ENCODE results near the gene SF3B5.
"Not testable (repeated sequence)": the region's sequence is repeated elsewhere in the genome, so short reads cannot be mapped to it uniquely, and the experiment has no call there.

Gene SF3B5

DNA sequence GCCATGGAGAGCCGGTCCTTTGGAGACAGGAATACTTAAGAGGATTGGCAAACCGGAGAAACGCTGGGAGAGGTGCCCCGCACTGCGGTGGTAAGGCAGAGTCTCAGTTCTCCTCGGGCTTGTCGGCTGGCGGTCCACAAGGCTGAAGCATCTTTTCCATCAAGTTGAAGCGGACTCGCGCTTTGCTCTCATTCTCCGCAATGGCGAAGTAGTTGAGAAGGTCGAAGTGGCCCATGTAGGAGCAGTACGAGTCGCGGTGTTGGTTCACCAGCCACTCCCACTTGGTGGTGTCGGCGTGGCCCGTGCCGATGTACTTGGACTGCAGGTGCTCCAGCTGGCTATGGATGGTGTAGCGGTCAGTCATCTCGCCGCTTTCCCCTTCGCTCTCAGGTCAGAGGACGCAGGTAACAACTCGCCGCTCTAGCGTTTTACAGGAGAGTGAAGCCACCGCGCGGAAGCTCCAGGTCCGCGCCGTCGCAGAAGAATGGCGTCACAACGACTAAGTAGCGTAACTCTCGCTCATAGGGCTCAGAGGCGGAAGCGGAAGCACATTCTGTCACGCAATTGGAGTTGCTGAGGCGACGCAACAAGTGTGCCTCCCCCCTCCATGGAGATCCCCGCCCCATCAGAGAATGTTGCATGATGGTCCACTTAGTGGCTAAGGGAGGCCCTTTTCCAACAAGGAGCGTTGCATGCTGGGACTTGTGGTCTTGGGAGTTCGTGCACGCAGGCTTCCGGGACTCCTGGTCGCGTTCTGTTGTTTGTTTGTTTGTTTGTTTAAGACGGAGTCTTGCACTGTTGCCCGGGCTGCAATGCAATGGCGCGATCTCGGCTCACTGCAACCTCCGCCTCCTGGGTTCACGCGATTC is at the start of gene SF3B5:
TSS of gene SF3B5 (minus strand) at position 440 of the 869 bp plus-strand sequence. CDS start at position 364, 76 bp downstream.
- Mint-ChIP-seq H3K9me3 (no peaks in the 10 kb centered on the region), H3K36me3 (ENCODE audit: low read depth) (peaks cover 5% of the 10 kb centered on the region), H3K27ac (peak within 1 kb of the TSS; percentile 96), H3K4me1 (ENCODE audit: low read depth) (peaks cover 23% of the 10 kb centered on the region), H3K27me3 (ENCODE audit: low read depth) (peaks cover 4% of the 10 kb centered on the region), H3K4me3 (peak within 1 kb of the TSS; percentile 93)

DNA sequence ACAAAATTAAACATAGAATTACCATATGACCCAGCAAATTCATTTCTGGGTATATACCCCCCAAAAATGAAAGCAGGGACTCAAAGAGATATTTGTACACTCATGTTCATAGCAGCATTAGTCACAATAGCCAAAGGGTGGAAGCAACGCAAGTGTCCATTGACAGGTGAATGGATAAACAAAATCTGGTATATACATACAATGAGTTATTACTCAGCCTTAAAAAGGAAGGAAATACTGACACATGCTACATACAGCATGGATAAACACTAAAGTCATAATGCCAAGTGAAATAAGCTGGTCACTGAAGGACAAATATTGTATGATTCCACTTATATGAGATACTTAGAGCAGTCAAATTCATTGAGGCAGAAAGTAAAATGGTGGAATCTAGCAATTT is 49.6 kb upstream of the SF3B5 start:
- no peaks in the 10 kb centered on the region for H3K27me3 Mint-ChIP-seq (ENCODE audit: low read depth)
- peaks cover 18% of the 10 kb centered on the region for H3K4me1 Mint-ChIP-seq (ENCODE audit: low read depth)
- H3K36me3 Mint-ChIP-seq (ENCODE audit: low read depth), result peaks cover 2% of the 10 kb centered on the region
- no peaks in the 10 kb centered on the region for H3K9me3 Mint-ChIP-seq
- no peak overlapping the region for H3K27ac Mint-ChIP-seq
- H3K4me3 Mint-ChIP-seq, result no peak overlapping the region

DNA sequence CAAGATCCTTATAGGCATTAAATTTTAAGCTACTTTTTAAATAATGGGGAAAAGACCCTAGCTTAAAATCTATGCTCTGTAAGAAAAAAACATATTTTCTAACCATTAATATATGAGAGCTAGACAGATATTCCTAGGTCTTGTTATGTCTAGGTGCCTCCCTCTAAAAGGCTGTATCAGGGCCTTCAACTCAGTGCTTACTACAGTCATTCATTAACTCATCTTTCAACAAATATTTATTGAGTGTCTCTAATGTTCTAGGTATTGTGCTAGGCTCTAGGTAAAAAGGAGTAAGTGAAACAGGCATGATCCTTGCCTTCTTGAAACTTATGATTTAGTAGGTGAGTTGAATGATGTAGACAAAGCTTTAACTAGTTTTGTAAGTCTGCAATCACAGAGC is 48.5 kb upstream of the SF3B5 start:
- H3K36me3 Mint-ChIP-seq (ENCODE audit: low read depth), result peaks cover 2% of the 10 kb centered on the region
- no peak overlapping the region for H3K27ac Mint-ChIP-seq
- H3K4me1 Mint-ChIP-seq (ENCODE audit: low read depth), result peaks cover 15% of the 10 kb centered on the region
- H3K4me3 Mint-ChIP-seq, result no peak overlapping the region
- no peaks in the 10 kb centered on the region for H3K27me3 Mint-ChIP-seq (ENCODE audit: low read depth)
- no peaks in the 10 kb centered on the region for H3K9me3 Mint-ChIP-seq

DNA sequence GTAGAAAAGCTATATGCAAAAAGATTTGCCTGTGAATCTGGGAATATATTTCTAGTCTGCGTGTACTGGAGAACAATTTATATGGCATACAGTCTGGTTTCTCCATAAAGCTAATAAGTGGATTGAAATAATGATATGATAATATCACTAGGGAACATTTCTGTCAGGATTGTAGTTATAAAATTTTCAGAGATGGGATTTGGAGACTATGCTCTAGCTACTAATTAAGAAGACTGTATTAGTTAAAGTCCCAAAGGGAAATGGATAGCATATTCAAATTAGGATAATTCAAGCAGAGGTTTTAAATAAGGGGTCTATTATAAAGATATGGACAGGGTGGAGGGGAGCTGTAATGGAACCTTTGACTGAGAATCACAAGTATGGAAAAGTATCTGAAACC is 47.7 kb upstream of the SF3B5 start:
- H3K27ac Mint-ChIP-seq, result no peak overlapping the region
- no peaks in the 10 kb centered on the region for H3K27me3 Mint-ChIP-seq (ENCODE audit: low read depth)
- peaks cover 2% of the 10 kb centered on the region for H3K36me3 Mint-ChIP-seq (ENCODE audit: low read depth)
- H3K4me1 Mint-ChIP-seq (ENCODE audit: low read depth), result peaks cover 12% of the 10 kb centered on the region
- H3K4me3 Mint-ChIP-seq, result no peak overlapping the region
- no peaks in the 10 kb centered on the region for H3K9me3 Mint-ChIP-seq

DNA sequence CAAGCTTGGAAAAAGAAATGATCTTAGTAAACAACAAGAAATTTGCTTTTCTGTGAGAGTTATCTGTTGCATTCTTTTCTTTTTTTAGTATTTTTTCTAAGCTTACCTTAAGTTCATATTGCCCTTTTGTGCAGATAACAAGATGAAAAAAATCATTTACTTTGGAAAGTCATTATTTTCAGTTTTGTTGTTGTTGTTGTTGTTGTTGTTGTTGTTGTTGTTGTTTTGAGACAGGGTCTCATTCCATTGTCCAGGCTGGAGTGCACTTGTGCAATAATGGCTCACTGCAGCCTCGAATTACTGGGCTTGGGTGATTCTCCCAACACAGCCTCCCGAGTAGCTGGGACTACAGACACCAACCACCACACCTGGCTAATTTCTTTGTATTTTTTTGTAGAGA is 46.1 kb upstream of the SF3B5 start:
- Mint-ChIP-seq H3K9me3 (no peaks in the 10 kb centered on the region), H3K36me3 (ENCODE audit: low read depth) (peaks cover 2% of the 10 kb centered on the region), H3K4me1 (ENCODE audit: low read depth) (peaks cover 4% of the 10 kb centered on the region), H3K27me3 (ENCODE audit: low read depth) (no peaks in the 10 kb centered on the region), H3K4me3 (no peak overlapping the region), H3K27ac (no peak overlapping the region)

DNA sequence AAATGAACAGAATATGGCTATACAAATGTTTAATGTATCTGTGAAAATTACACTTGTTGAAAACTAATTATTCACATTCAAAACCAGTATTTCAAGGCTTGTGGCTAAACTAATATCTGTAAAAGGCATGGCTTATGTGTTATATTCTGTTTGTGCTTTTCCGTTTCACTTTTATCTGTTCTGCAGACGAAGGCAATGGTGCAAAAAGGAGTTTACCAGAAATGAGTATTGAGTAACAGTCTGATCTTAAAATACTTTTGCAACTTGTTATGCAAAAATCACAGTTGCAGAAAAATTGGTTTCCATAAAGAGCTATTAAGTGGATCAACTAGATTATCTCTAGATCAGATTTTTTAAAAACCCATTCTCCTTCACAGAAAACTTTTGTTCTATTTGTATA is 45.5 kb upstream of the SF3B5 start:
- Mint-ChIP-seq H3K27ac (no peak overlapping the region), H3K4me3 (no peak overlapping the region), H3K36me3 (ENCODE audit: low read depth) (peaks cover 2% of the 10 kb centered on the region), H3K27me3 (ENCODE audit: low read depth) (peaks cover 4% of the 10 kb centered on the region), H3K4me1 (ENCODE audit: low read depth) (peaks cover 4% of the 10 kb centered on the region), H3K9me3 (no peaks in the 10 kb centered on the region)

DNA sequence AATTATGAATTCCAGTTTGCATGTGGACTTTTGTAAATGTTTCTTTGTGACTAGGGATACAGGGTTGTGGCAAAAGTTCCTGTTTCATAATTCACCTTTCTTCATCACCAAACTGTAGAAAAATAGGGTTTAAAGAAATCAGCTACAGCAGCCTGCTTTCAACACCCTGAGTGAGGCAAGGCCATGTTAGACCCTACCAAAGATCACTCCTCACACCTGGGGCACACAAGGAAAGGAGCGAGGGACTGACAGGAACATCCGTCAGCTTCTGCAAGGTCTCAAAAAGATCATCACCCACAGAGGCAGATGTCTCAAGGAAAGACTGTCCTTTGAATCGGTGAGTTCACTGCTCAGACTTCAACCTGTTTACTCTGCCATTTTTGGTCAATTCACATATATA is 44.4 kb upstream of the SF3B5 start:
- H3K27ac Mint-ChIP-seq, result no peak overlapping the region
- no peaks in the 10 kb centered on the region for H3K9me3 Mint-ChIP-seq
- no peak overlapping the region for H3K4me3 Mint-ChIP-seq
- peaks cover 2% of the 10 kb centered on the region for H3K4me1 Mint-ChIP-seq (ENCODE audit: low read depth)
- H3K27me3 Mint-ChIP-seq (ENCODE audit: low read depth), result peaks cover 4% of the 10 kb centered on the region
- H3K36me3 Mint-ChIP-seq (ENCODE audit: low read depth), result peaks cover 2% of the 10 kb centered on the region

DNA sequence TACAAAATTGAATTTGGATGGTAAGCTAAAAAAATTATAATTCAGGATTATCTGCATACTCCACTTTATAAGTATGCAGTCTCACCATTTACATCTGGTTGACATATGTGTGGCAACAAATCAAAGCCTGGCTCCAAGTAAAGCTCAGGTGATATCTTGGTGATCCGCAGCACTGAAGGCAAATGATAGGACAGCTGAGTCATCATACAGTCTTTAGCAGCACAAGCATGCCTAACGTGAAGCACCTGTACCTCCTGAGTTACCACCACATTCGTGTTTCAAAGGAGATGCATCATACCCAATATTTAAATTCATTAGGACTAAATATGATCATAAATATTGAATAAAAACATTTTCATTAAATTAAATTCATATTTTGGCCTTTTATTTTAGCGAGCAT is 43.2 kb upstream of the SF3B5 start:
- no peak overlapping the region for H3K27ac Mint-ChIP-seq

DNA sequence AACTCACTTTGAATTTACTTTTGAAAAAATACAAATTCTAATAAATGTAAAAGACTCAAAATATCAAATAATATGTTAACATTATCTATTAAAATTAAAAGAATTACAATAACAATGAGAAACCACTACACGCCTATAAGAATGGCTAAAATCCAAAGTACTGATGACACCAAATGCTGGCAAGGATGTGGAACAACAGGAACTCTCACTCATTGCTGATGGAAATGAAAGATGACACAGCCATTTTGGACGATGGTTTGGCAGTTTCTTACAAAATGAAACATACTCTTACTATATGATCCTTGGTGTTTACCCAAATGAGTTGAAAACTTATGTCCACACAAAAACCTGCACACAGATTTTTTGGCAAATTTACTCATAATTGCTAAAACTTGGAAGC is 39.4 kb upstream of the SF3B5 start:
- Mint-ChIP-seq H3K27me3 (ENCODE audit: low read depth) (peaks cover 7% of the 10 kb centered on the region), H3K4me3 (no peak overlapping the region)

More for the DNA sequence above, 43.2 kb upstream of the SF3B5 start:
- H3K9me3 Mint-ChIP-seq, result no peaks in the 10 kb centered on the region
- H3K4me3 Mint-ChIP-seq, result no peak overlapping the region
- peaks cover 7% of the 10 kb centered on the region for H3K27me3 Mint-ChIP-seq (ENCODE audit: low read depth)
- H3K36me3 Mint-ChIP-seq (ENCODE audit: low read depth), result peaks cover 2% of the 10 kb centered on the region
- H3K4me1 Mint-ChIP-seq (ENCODE audit: low read depth), result peaks cover 2% of the 10 kb centered on the region

DNA sequence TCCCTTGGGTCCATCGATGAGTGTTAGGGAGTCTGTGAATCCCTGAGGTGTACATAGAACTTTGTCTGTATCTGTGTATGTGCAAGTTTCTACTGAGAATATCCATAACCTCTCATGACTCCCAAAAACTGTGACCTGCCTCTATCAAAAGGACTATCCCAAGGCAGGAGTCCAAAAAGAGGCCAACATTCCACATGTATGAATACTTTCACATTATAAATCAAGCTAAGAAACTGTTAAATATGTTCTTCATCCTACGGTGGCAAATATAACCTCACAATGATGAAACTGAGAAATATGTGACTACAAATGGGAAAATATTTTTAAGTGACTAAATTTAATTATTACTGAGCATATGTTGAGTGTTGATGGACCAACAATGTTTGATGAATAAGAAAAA is 38.8 kb upstream of the SF3B5 start:
- no peaks in the 10 kb centered on the region for H3K36me3 Mint-ChIP-seq (ENCODE audit: low read depth)
- H3K4me1 Mint-ChIP-seq (ENCODE audit: low read depth), result peaks cover 8% of the 10 kb centered on the region
- no peak overlapping the region for H3K27ac Mint-ChIP-seq
- no peaks in the 10 kb centered on the region for H3K9me3 Mint-ChIP-seq
- peaks cover 7% of the 10 kb centered on the region for H3K27me3 Mint-ChIP-seq (ENCODE audit: low read depth)
- H3K4me3 Mint-ChIP-seq, result no peak overlapping the region

More for the DNA sequence above, 39.4 kb upstream of the SF3B5 start:
- peaks cover 8% of the 10 kb centered on the region for H3K4me1 Mint-ChIP-seq (ENCODE audit: low read depth)
- no peaks in the 10 kb centered on the region for H3K9me3 Mint-ChIP-seq
- no peaks in the 10 kb centered on the region for H3K36me3 Mint-ChIP-seq (ENCODE audit: low read depth)
- H3K27ac Mint-ChIP-seq, result no peak overlapping the region

DNA sequence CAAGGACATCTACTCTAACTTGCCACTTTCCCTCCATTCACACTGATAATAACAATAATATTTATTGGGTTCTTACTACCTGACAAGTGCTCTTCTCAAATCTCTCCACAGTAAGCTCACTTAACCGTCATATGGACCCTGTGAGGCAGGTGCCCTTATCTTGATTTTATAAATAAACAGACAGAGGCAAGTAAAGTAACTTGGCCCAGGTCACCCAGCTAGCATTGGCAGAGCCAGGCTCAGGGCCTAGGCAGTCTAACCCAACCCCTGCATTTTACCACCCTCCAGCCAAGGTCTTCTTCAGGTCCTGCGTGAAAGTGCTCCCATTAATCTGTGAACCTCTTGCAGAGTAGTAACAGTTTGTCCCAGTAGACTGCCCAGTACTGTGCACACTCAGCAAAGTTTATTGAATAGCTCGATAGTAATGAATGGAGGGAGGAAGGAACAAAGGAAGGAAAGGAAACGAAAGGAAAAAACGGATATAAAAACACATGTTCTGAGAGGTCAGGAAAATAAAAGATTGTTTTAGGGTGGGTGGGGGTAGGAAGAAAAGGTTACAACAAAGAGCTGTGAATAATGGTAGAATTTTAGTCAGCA is 38.0 kb upstream of the SF3B5 start:
- no peak overlapping the region for H3K4me3 Mint-ChIP-seq
- H3K9me3 Mint-ChIP-seq, result no peaks in the 10 kb centered on the region
- peaks cover 7% of the 10 kb centered on the region for H3K27me3 Mint-ChIP-seq (ENCODE audit: low read depth)
- no peak overlapping the region for H3K27ac Mint-ChIP-seq
- H3K4me1 Mint-ChIP-seq (ENCODE audit: low read depth), result peaks cover 8% of the 10 kb centered on the region
- H3K36me3 Mint-ChIP-seq (ENCODE audit: low read depth), result no peaks in the 10 kb centered on the region

DNA sequence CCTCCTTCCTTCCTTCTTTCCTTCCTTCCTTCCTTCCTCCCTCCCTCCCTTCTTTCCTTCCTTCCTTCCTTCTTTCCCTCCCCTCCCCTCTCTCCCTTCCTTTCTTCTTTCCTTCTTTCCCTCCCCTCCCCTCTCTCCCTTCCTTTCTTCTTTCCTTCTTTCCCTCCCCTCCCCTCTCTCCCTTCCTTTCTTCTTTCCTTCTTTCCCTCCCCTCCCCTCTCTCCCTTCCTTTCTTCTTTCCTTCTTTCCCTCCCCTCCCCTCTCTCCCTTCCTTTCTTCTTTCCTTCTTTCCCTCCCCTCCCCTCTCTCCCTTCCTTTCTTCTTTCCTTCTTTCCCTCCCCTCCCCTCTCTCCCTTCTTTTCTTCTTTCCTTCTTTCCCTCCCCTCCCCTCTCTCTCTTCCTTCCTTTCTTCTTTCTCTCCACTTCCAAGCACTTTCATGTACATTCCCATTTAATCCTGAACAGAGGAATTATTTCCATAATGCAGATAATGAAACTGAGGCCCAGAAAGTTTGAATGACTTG is 36.9 kb upstream of the SF3B5 start:
- not testable (repeated sequence) for H3K4me3 Mint-ChIP-seq; H3K9me3 Mint-ChIP-seq; H3K4me1 Mint-ChIP-seq (ENCODE audit: low read depth); H3K27me3 Mint-ChIP-seq (ENCODE audit: low read depth); H3K36me3 Mint-ChIP-seq (ENCODE audit: low read depth); H3K27ac Mint-ChIP-seq

DNA sequence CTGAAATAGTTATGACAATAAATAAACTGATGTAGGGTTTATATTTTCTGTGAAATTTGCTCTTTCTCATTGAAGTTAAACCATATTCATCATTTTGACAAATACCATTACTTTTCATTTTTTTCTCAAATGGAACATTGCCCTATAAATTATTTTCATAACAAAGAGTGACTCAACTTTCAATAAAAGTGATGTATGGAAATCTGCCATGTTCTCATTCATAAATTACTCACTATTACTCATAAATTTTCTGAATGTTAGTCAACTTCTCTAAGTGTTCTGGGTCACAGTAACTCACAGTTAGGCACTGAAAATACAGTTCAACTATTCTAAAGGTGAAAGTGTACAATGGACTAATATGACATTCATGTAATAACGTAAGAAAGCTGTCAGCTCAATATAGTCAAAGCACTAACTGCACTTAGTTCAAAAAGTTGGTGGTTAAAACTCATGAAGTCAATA is 35.9 kb upstream of the SF3B5 start:
- Mint-ChIP-seq H3K4me1 (ENCODE audit: low read depth) (peaks cover 8% of the 10 kb centered on the region), H3K9me3 (no peaks in the 10 kb centered on the region), H3K36me3 (ENCODE audit: low read depth) (no peaks in the 10 kb centered on the region), H3K27ac (no peak overlapping the region), H3K27me3 (ENCODE audit: low read depth) (peaks cover 5% of the 10 kb centered on the region), H3K4me3 (no peak overlapping the region)

DNA sequence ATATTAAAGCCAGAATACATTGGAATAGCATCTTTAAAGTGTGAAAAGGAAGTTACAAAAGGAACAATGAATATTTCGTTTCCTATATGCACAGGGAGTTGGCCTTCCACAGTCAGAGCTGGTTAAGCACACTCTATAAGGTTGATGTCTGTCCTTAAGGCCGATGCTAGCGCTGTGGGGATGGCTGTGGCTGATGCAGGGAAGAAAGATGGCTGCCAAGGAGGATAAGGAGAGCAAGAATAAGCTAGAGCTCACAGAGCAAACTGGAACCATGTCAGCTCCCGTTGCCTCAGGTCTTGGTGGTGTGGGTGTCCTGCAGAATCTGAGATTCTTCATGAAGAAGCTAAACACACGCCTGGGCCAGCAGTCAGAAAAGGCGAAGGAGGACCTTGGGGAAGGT is 34.1 kb upstream of the SF3B5 start:
- Mint-ChIP-seq H3K4me1 (ENCODE audit: low read depth) (peaks cover 8% of the 10 kb centered on the region), H3K9me3 (no peaks in the 10 kb centered on the region), H3K27ac (no peak overlapping the region), H3K4me3 (no peak overlapping the region), H3K36me3 (ENCODE audit: low read depth) (no peaks in the 10 kb centered on the region), H3K27me3 (ENCODE audit: low read depth) (peaks cover 3% of the 10 kb centered on the region)

DNA sequence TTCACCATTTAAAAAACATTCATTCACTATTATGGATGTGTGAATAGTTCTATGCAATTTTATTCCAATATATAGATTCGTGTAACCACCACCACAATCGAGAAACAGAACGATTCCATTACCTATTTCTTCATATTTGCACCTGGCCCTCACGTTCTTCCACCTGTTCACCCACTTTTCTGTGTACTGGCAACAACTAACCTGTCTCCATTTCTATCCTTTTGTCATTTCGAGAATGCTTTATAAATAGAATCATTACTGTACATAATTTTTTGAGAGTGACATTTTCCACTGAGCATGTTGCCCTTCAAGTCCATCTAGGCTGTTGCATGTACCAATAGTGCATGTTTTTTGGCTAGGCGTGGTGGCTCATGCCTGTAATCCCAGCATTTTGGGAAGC is 31.7 kb upstream of the SF3B5 start:
- H3K4me1 Mint-ChIP-seq (ENCODE audit: low read depth), result peaks cover 8% of the 10 kb centered on the region
- H3K4me3 Mint-ChIP-seq, result no peak overlapping the region
- H3K36me3 Mint-ChIP-seq (ENCODE audit: low read depth), result no peaks in the 10 kb centered on the region
- H3K27ac Mint-ChIP-seq, result no peak overlapping the region
- H3K27me3 Mint-ChIP-seq (ENCODE audit: low read depth), result no peaks in the 10 kb centered on the region
- no peaks in the 10 kb centered on the region for H3K9me3 Mint-ChIP-seq

All from T-helper 1 cell treated with Interleukin-12 subunit alpha and Interleukin-12 subunit beta and Interleukin-4 antibody, amounts not matched to agents 30 μg/mL and 1 μg/mL, for 36 hours (primary cell).